WERI-Rb-1 (cell line): ENCODE data around the gene ZNF385D.

Experiments
- DNase-seq: peaks from one replicate; pipeline ENCODE4 v3.0.0-alpha.2; 2020
- H3K27ac ChIP-seq: fragments of 250-450 bp; sonication (Bioruptor Pico); 2 replicates; pipeline ENCODE4 v1.5.1; 2020; ENCODE audit warnings: mild to moderate bottlenecking, moderate library complexity
- H3K27me3 ChIP-seq: fragments of 250-450 bp; sonication (Bioruptor Pico); 2 replicates; pipeline ENCODE4 v1.5.1; 2021; ENCODE audit warnings: mild to moderate bottlenecking, low read depth, moderate library complexity; ENCODE audit not compliant: insufficient read depth, severe bottlenecking
- H3K36me3 ChIP-seq: fragments of 250-450 bp; sonication (Bioruptor Pico); 2 replicates; pipeline ENCODE4 v1.5.1; 2020; ENCODE audit warnings: mild to moderate bottlenecking, moderate library complexity
- H3K4me3 ChIP-seq: 2 replicates; pipeline ENCODE4 v1.5.1; 2011; ENCODE audit warnings: low read depth, mild to moderate bottlenecking, control low read depth, low read length
- H3K9me3 ChIP-seq: fragments of 250-450 bp; sonication (Bioruptor Pico); 2 replicates; pipeline ENCODE4 v1.5.1; 2021; ENCODE audit warnings: mild to moderate bottlenecking, moderate library complexity; ENCODE audit not compliant: severe bottlenecking
- CTCF ChIP-seq: IDR thresholded peaks from 2 replicates; pipeline ENCODE4 v1.5.1; 2011; ENCODE audit warnings: low read depth, mild to moderate bottlenecking, control low read depth, inconsistent platforms, low read length

Gene ZNF385D

GRCh38 chr3:21620511-21621155 lies 130.4 kb downstream of the ZNF385D start:
- H3K4me3 ChIP-seq: no peak overlapping the region
- H3K9me3 ChIP-seq: no peaks in the 10 kb centered on the region
- no peak for DNase-seq
- no peak for TF ChIP-seq CTCF
- no peak overlapping the region for H3K27ac ChIP-seq
- no peaks in the 10 kb centered on the region for H3K36me3 ChIP-seq
- no peaks in the 10 kb centered on the region for H3K27me3 ChIP-seq

- H3K27ac ChIP-seq: no peak overlapping the region
- no peaks in the 10 kb centered on the region for H3K9me3 ChIP-seq
- H3K27me3 ChIP-seq: no peaks in the 10 kb centered on the region
- H3K36me3 ChIP-seq: no peaks in the 10 kb centered on the region
- no peak for DNase-seq
- no peak for TF ChIP-seq CTCF
- H3K4me3 ChIP-seq: no peak overlapping the region
Measured at GRCh38 chr3:21618695-21619094, 132.3 kb downstream of the ZNF385D start.

- TF ChIP-seq CTCF: no peak
- Histone ChIP-seq H3K27me3 (no peaks in the 10 kb centered on the region), H3K4me3 (no peak overlapping the region), H3K27ac (no peak overlapping the region), H3K9me3 (no peaks in the 10 kb centered on the region), H3K36me3 (no peaks in the 10 kb centered on the region)
- DNase-seq: no peak
Measured at GRCh38 chr3:21613372-21614070, 137.5 kb downstream of the ZNF385D start.

GRCh38 chr3:21601178-21601577 lies 149.8 kb downstream of the ZNF385D start:
- no peaks in the 10 kb centered on the region for H3K9me3 ChIP-seq
- H3K27me3 ChIP-seq: no peaks in the 10 kb centered on the region
- no peaks in the 10 kb centered on the region for H3K36me3 ChIP-seq
- no peak overlapping the region for H3K4me3 ChIP-seq
- DNase-seq: no peak
- no peak for TF ChIP-seq CTCF
- H3K27ac ChIP-seq: no peak overlapping the region

GRCh38 chr3:21599890-21600289 lies 151.1 kb downstream of the ZNF385D start:
- Histone ChIP-seq H3K27me3 (no peaks in the 10 kb centered on the region), H3K36me3 (no peaks in the 10 kb centered on the region), H3K4me3 (no peak overlapping the region), H3K9me3 (no peaks in the 10 kb centered on the region), H3K27ac (no peak overlapping the region)
- DNase-seq: no peak
- no peak for TF ChIP-seq CTCF
